Chondrocyte (in vitro differentiated cells): ENCODE data around the gene CDKN1C. TPM values are rescaled to one million over a fixed set of nuclear protein-coding genes. Genes with fewer than 3 reads are reported as not detected.
"Not testable (repeated sequence)": the region's sequence is repeated elsewhere in the genome, so short reads cannot be mapped to it uniquely, and the experiment has no call there.

Experiments
- DNase-seq: peaks from one replicate; pipeline ENCODE4 v3.0.0; 2021; ENCODE audit warnings: mixed read lengths, low spot score
- H3K27ac Mint-ChIP-seq: one replicate; pipeline ENCODE4 v1.8.0; 2021; ENCODE audit warnings: mild to moderate bottlenecking, moderate library complexity, mixed read lengths; ENCODE audit not compliant: unreplicated experiment
- H3K27me3 Mint-ChIP-seq: 2 replicates; pipeline ENCODE4 v1.8.0; 2021; ENCODE audit warnings: low read depth, mixed read lengths
- H3K36me3 Mint-ChIP-seq: 2 replicates; pipeline ENCODE4 v1.8.0; 2021; ENCODE audit warnings: low read depth, mixed read lengths
- H3K4me1 Mint-ChIP-seq: 2 replicates; pipeline ENCODE4 v1.8.0; 2021; ENCODE audit warnings: low read depth, mild to moderate bottlenecking, mixed read lengths
- H3K4me3 Mint-ChIP-seq: one replicate; pipeline ENCODE4 v1.8.0; 2021; ENCODE audit warnings: mild to moderate bottlenecking, moderate library complexity, mixed read lengths; ENCODE audit not compliant: unreplicated experiment
- H3K9me3 Mint-ChIP-seq: 2 replicates; pipeline ENCODE4 v1.8.0; 2021; ENCODE audit warnings: low read depth, mixed read lengths
- total RNA-seq: library from RNA; stranded (reverse); gene quantifications from 3 replicates; pipeline ENCODE4 v1.2.1, GENCODE V29; 2021
- TF ChIP-seq, protein P1 (sequence below): fragments of 200-600 bp; sonication (generic); IDR thresholded peaks from 2 replicates; pipeline ENCODE4 v1.5.0; 2021; ENCODE audit warnings: antibody characterized with exemption, mild to moderate bottlenecking, moderate library complexity

CDKN1C gene
- total RNA-seq, 1 donor from 2014 or later: 14.6 TPM

DNA sequence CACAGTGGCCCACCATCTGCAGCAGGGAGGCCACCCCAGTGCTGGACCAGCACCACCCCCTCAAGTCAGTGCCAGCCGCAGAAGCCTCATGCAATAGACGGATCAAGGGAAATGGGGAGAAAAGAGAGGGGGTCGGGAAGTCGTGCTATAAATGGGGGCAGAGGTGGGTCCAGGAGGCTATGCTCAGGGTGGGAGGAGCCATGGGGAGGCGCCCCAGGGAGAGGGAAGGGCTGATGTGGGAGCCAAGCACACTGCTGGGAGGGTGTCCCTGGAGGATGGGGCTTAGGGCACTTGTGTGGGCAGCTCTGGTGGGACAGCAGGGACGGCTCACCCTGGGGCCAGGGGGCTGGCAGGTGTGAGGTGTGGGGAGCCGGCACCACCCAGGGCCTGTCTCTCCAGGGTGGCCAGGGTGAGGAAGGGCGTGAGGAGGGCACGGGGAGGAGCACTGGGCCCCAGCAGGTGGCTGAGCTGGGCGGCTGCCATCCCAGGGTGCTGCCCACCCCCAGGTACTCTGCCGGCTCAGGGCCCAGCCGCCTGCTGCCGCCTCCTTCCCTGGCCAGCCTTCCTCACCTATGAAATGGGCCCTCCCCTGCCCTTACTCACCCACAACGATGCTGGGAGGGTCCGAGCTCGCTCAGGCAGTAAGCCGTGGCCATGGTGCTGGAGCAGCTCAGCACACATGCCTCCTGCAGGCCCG lies 25.7 kb upstream of the CDKN1C start:
- Mint-ChIP-seq H3K27ac (no peak overlapping the region), H3K4me3 (no peak overlapping the region), H3K27me3 (no peaks in the 10 kb centered on the region), H3K36me3 (no peaks in the 10 kb centered on the region), H3K4me1 (peaks cover 29% of the 10 kb centered on the region), H3K9me3 (peaks cover 2% of the 10 kb centered on the region)
- TF ChIP-seq, protein P1, sequence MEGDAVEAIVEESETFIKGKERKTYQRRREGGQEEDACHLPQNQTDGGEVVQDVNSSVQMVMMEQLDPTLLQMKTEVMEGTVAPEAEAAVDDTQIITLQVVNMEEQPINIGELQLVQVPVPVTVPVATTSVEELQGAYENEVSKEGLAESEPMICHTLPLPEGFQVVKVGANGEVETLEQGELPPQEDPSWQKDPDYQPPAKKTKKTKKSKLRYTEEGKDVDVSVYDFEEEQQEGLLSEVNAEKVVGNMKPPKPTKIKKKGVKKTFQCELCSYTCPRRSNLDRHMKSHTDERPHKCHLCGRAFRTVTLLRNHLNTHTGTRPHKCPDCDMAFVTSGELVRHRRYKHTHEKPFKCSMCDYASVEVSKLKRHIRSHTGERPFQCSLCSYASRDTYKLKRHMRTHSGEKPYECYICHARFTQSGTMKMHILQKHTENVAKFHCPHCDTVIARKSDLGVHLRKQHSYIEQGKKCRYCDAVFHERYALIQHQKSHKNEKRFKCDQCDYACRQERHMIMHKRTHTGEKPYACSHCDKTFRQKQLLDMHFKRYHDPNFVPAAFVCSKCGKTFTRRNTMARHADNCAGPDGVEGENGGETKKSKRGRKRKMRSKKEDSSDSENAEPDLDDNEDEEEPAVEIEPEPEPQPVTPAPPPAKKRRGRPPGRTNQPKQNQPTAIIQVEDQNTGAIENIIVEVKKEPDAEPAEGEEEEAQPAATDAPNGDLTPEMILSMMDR: no peak
- no peak for DNase-seq

DNA sequence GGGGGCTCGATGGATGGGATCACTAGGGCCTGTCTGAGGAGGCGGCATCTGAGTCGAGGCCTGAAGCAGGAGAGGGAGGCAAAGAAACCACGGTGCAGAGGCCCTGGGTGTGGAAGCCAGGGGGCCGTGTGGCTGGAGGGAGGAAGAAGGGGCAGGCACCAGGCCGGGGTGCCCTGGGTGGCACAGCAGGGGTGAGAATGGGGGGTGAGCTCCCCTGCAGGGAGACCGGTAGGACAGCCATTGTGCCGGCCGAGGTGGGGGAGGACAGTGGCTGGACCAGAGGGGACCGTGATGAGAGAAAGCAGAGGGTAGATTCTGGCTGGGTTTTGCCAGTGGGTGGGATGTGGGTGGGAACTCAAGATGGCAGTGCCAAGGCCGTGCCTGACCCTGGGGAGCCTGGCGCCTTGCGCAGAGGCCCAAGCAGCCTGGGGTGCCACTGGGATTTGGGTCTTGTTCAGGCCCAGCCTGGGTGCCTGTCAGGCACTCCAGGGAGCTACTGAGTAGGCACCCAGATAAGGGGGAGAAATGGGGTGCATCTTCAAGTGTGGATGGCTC lies 24.9 kb upstream of the CDKN1C start:
- Mint-ChIP-seq H3K27me3 (no peaks in the 10 kb centered on the region), H3K9me3 (peaks cover 5% of the 10 kb centered on the region), H3K4me3 (no peak overlapping the region), H3K27ac (no peak overlapping the region), H3K36me3 (peaks cover 2% of the 10 kb centered on the region), H3K4me1 (peaks cover 29% of the 10 kb centered on the region)
- TF ChIP-seq, protein P1: no peak
- DNase-seq: no peak

DNA sequence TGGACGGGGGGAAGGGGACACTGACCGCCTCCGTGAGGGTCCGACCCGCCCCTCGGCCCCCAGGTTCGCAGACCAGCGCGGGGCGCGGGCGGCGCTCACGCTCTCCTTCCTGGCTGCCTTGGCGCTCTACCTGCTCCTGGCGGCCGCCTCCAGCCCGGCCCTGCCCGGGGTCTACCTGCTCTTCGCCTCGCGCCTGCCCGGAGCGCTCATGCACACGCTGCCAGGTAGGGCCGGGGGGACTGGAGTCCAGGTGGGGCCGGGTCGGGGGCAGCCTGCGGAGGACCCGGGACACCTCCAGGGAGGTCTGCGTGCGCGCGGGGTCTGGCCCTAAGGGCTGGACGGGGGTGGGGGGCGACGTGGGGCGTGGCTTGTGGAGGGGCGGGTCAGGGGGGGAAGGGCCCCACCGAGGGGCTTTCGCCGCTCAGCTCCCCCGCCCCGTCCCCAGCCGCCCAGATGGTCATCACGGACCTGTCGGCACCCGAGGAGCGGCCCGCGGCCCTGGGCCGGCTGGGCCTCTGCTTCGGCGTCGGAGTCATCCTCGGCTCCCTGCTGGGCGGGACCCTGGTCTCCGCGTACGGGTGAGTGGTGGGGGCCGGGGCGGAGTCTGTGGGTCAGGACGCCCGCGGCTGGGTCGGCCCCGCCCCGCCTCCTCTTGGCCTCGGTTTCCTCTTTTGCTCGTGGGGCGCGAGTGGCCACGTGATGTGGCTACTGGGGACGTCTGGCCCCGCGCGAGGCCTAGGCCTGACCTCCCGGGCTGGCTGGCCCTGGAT lies 23.7 kb upstream of the CDKN1C start:
- no peak overlapping the region for H3K4me3 Mint-ChIP-seq
- H3K36me3 Mint-ChIP-seq: peaks cover 8% of the 10 kb centered on the region

DNA sequence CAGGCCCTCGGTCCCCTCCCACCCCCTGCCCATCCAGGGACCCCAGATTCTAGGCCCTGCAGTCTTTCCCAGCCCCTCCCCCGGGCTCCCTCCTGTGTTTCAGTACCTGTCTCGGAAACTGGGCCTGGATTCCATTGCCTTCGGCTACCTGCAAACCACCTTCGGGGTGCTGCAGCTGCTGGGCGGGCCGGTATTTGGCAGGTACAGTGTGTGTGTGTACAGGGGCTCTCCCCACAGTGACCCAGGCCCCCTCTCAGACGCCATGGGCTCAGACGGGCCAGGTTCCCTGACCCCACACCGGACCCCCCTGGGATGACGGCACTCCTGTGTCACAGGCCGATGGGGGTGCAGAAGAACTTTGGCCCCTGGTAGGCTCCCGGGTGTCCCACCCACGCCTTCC lies 22.6 kb upstream of the CDKN1C start:
- TF ChIP-seq, protein P1: no peak
- H3K36me3 Mint-ChIP-seq: peaks cover 8% of the 10 kb centered on the region
- peaks cover 17% of the 10 kb centered on the region for H3K4me1 Mint-ChIP-seq
- H3K4me3 Mint-ChIP-seq: no peak overlapping the region
- H3K9me3 Mint-ChIP-seq: peaks cover 9% of the 10 kb centered on the region
- no peaks in the 10 kb centered on the region for H3K27me3 Mint-ChIP-seq
- no peak overlapping the region for H3K27ac Mint-ChIP-seq
- DNase-seq: no peak

More for the DNA sequence above, 23.7 kb upstream of the CDKN1C start:
- Mint-ChIP-seq H3K27me3 (no peaks in the 10 kb centered on the region), H3K27ac (no peak overlapping the region), H3K4me1 (peaks cover 23% of the 10 kb centered on the region), H3K9me3 (peaks cover 9% of the 10 kb centered on the region)
- DNase-seq: no peak
- TF ChIP-seq, protein P1: no peak

DNA sequence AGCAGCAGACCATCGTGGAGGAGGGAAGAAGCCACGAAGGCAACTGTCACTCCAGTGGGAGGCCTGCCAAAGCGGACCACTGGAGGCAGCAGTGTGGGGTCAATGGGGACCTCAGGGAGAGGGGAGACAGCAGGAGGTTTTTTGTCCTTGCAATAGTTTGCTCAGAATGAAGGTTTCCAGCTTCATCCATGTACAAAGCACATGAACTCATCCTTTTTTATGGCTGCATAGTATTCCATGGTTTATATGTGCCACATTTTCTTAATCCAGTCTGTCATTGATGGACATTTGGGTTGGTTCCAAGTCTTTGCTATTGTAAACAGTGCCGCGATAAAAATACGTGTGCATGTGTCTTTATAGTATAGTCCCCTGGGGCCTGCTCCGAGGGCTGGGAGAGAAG lies 19.7 kb upstream of the CDKN1C start:
- DNase-seq, H3K36me3 Mint-ChIP-seq, H3K9me3 Mint-ChIP-seq, H3K27me3 Mint-ChIP-seq, H3K4me3 Mint-ChIP-seq, H3K4me1 Mint-ChIP-seq, H3K27ac Mint-ChIP-seq: not testable (repeated sequence)
